Measurements from ENCODE around the gene TSPYL4. TPM values are rescaled to one million over a fixed set of nuclear protein-coding genes. Genes with fewer than 3 reads are reported as not detected.
A peak's percentile ranks its signal among the peaks of the same experiment; 100 is the strongest.

The TSPYL4 gene
- total RNA-seq, 2 donors from 2014 or later, result 27.1 to 27.2 TPM

- H3K9ac ChIP-seq (ENCODE audit: extremely low read depth, low read length, poor library complexity, severe bottlenecking), result peak overlapping the region; percentile 95
- Mint-ChIP-seq H3K4me3 (no peak overlapping the region), H3K36me3 (ENCODE audit: low read depth) (no peaks in the 10 kb centered on the region), H3K9me3 (no peaks in the 10 kb centered on the region), H3K27ac (no peak overlapping the region), H3K4me1 (peaks cover 29% of the 10 kb centered on the region), H3K27me3 (ENCODE audit: insufficient read depth) (no peaks in the 10 kb centered on the region)
- WGBS, 2 experiments (ENCODE audit: insufficient coverage in 1 of 2, insufficient read length in 1 of 2), result 56 to 65% methylated on average over 11 of the region's 11 CpGs
- H3K4me1 ChIP-seq (ENCODE audit: control insufficient read depth, insufficient read depth, low read length), result peaks cover 13% of the 10 kb centered on the region
- TF ChIP-seq CTCF (conservative IDR thresholded peaks at IDR 0.05), result no peak
- H3K4me3 ChIP-seq (ENCODE audit: low read length), result peak overlapping the region; percentile 81
- peaks cover 9% of the 10 kb centered on the region for H3K36me3 ChIP-seq (ENCODE audit: control insufficient read depth, insufficient read depth, low read length)
- no peaks in the 10 kb centered on the region for H3K9me3 ChIP-seq (ENCODE audit: control insufficient read depth, low read length)
- H3K27me3 ChIP-seq (ENCODE audit: control insufficient read depth, insufficient read depth, low read length, poor library complexity, severe bottlenecking), result no peaks in the 10 kb centered on the region
- H3K27ac ChIP-seq (ENCODE audit: low read depth, low read length), result no peak overlapping the region
- no peak for DNase-seq
Measured at GRCh38 chr6:116253188-116253504, 729 bp downstream of the TSPYL4 start.

- Mint-ChIP-seq H3K27ac (peak overlapping the region; percentile 78), H3K9me3 (no peaks in the 10 kb centered on the region), H3K4me3 (no peak overlapping the region), H3K36me3 (ENCODE audit: low read depth) (no peaks in the 10 kb centered on the region), H3K4me1 (peaks cover 29% of the 10 kb centered on the region), H3K27me3 (ENCODE audit: insufficient read depth) (no peaks in the 10 kb centered on the region)
- H3K4me3 ChIP-seq (ENCODE audit: low read length), result peak overlapping the region; percentile 81
- TF ChIP-seq CTCF (conservative IDR thresholded peaks at IDR 0.05), result no peak
- 73 to 100% methylated on average over 1 to 6 of the region's 6 CpGs for WGBS, 2 experiments (ENCODE audit: insufficient coverage in 1 of 2, insufficient read length in 1 of 2)
- DNase-seq, result peak; percentile 69
- no peak overlapping the region for H3K27ac ChIP-seq (ENCODE audit: low read depth, low read length)
- H3K27me3 ChIP-seq (ENCODE audit: control insufficient read depth, insufficient read depth, low read length, poor library complexity, severe bottlenecking), result no peaks in the 10 kb centered on the region
- H3K4me1 ChIP-seq (ENCODE audit: control insufficient read depth, insufficient read depth, low read length), result peaks cover 13% of the 10 kb centered on the region
- no peaks in the 10 kb centered on the region for H3K9me3 ChIP-seq (ENCODE audit: control insufficient read depth, low read length)
- peaks cover 9% of the 10 kb centered on the region for H3K36me3 ChIP-seq (ENCODE audit: control insufficient read depth, insufficient read depth, low read length)
- H3K9ac ChIP-seq (ENCODE audit: extremely low read depth, low read length, poor library complexity, severe bottlenecking), result no peak overlapping the region
Measured at GRCh38 chr6:116251568-116252384, 2.1 kb downstream of the TSPYL4 start.

- Histone ChIP-seq H3K4me3 (ENCODE audit: low read length) (no peak overlapping the region), H3K27me3 (ENCODE audit: control insufficient read depth, insufficient read depth, low read length, poor library complexity, severe bottlenecking) (no peaks in the 10 kb centered on the region), H3K27ac (ENCODE audit: low read depth, low read length) (no peak overlapping the region), H3K36me3 (ENCODE audit: control insufficient read depth, insufficient read depth, low read length) (peaks cover 23% of the 10 kb centered on the region), H3K9ac (ENCODE audit: extremely low read depth, low read length, poor library complexity, severe bottlenecking) (no peak overlapping the region), H3K9me3 (ENCODE audit: control insufficient read depth, low read length) (no peaks in the 10 kb centered on the region), H3K4me1 (ENCODE audit: control insufficient read depth, insufficient read depth, low read length) (peaks cover 9% of the 10 kb centered on the region)
- H3K4me3 Mint-ChIP-seq, result no peak overlapping the region
- TF ChIP-seq CTCF (conservative IDR thresholded peaks at IDR 0.05), result no peak
- peaks cover 29% of the 10 kb centered on the region for H3K4me1 Mint-ChIP-seq
- H3K27ac Mint-ChIP-seq, result no peak overlapping the region
- WGBS, 2 experiments (ENCODE audit: insufficient coverage in 1 of 2, insufficient read length in 1 of 2), result 98 to 100% methylated on average over 2 of the region's 2 CpGs
- no peaks in the 10 kb centered on the region for H3K27me3 Mint-ChIP-seq (ENCODE audit: insufficient read depth)
- no peaks in the 10 kb centered on the region for H3K9me3 Mint-ChIP-seq
- H3K36me3 Mint-ChIP-seq (ENCODE audit: low read depth), result peaks cover 8% of the 10 kb centered on the region
- DNase-seq, result no peak
Measured at GRCh38 chr6:116248577-116248976, 5.3 kb downstream of the TSPYL4 start.
